K562 (cell line): ENCODE measurements around the gene TADA1. TPM values are rescaled to one million over a fixed set of nuclear protein-coding genes. Genes with fewer than 3 reads are reported as not detected.

Experiments used
- BMI1 ChIP-seq: fragments of 150-350 bp; IDR thresholded peaks from 2 replicates; pipeline ENCODE4 v1.6.1; 2014; ENCODE audit warnings: low read length
- DACH1 ChIP-seq: fragments of 450-650 bp; IDR thresholded peaks from 2 replicates; pipeline ENCODE4 v1.6.1; 2018; ENCODE audit not compliant: partially characterized antibody
- EZH2 ChIP-seq: IDR thresholded peaks from 2 replicates; pipeline ENCODE4 v1.6.1; 2012; ENCODE audit warnings: low read depth, mild to moderate bottlenecking, inconsistent platforms, low read length, borderline replicate concordance
- KHSRP ChIP-seq: fragments of 450-650 bp; IDR thresholded peaks from 2 replicates; pipeline ENCODE4 v1.6.1; 2017
- POLR3G ChIP-seq: IDR thresholded peaks from 2 replicates; pipeline ENCODE4 v1.6.1; 2011; ENCODE audit not compliant: insufficient read length, insufficient replicate concordance; ENCODE audit errors: extremely low read depth
- ZC3H4 ChIP-seq: sonication (generic); formaldehyde crosslinking; IDR thresholded peaks from 2 replicates; pipeline ENCODE4 v1.9.0; 2021; ENCODE audit warnings: missing genetic modification reagents, borderline replicate concordance
- ZNF174 ChIP-seq: fragments of 250-450 bp; sonication (Bioruptor Pico); IDR thresholded peaks from 2 replicates; pipeline ENCODE4 v1.4.0; 2020; ENCODE audit warnings: mild to moderate bottlenecking
- ZZZ3 ChIP-seq: fragments of 450-650 bp; IDR thresholded peaks from 2 replicates; pipeline ENCODE4 v1.6.1; 2016; ENCODE audit warnings: antibody characterized with exemption, mild to moderate bottlenecking, moderate library complexity
- polyA plus RNA-seq, 8 experiments: library from polyadenylated mRNA; depleted of rRNA in 4 of 8; stranded (reverse) in 5 of 8; unstranded in 3 of 8; fragments of >200 nt; fragmentation: Nextera tagmentation in 2 of 8; fragmentation: Illumina TruSeq in 1 of 8; extraction: Ambion mirVana in 2 of 8; extraction: Trizol in 1 of 8; gene quantifications; 2 replicates each; pipeline versions ENCODE4 v1.2.1 to v1.2.3, GENCODE V29; 2011 to 2014; ENCODE audit warnings: inconsistent platforms in 1 of 8, missing spikeins in 1 of 8
- total RNA-seq, 7 experiments: library from RNA; depleted of rRNA in 6 of 7; stranded (reverse); fragments of >200 nt in 6 of 7; fragmentation: Illumina TruSeq in 2 of 7; extraction: Trizol in 2 of 7; gene quantifications; 2 replicates each; pipeline versions ENCODE4 v1.2.1 to v1.2.3, GENCODE V29; 2011 to 2021; ENCODE audit warnings: low replicate concordance in 1 of 7
- TF ChIP-seq, protein P1 (sequence below): fragments of 250-450 bp; sonication (Bioruptor Pico); IDR thresholded peaks from 2 replicates; pipeline ENCODE4 v1.4.0; 2020
- TF ChIP-seq, protein P2 (sequence below): IDR thresholded peaks from 2 replicates; pipeline ENCODE4 v1.6.1; 2011; ENCODE audit warnings: borderline replicate concordance, low read depth, mild to moderate bottlenecking, moderate library complexity, low read length; ENCODE audit not compliant: insufficient read depth, poor library complexity, severe bottlenecking
- TF ChIP-seq, protein P3 (sequence below): sonication (generic); formaldehyde crosslinking; IDR thresholded peaks from 2 replicates; pipeline ENCODE4 v1.8.0; 2023; ENCODE audit warnings: missing genetic modification reagents, mild to moderate bottlenecking, borderline replicate concordance
- TF ChIP-seq, protein P4 (sequence below): IDR thresholded peaks from 3 replicates; pipeline ENCODE4 v1.6.1; 2011; ENCODE audit warnings: borderline replicate concordance, mild to moderate bottlenecking; ENCODE audit not compliant: insufficient read length, insufficient read depth

TADA1 gene
- total and polyA plus RNA-seq, 9 of the 15 experiments (the other 6 are each of a cell fraction or from before 2014, with no cell fraction given) = 15.9 to 76.5 (median 28.7) TPM

DNA sequence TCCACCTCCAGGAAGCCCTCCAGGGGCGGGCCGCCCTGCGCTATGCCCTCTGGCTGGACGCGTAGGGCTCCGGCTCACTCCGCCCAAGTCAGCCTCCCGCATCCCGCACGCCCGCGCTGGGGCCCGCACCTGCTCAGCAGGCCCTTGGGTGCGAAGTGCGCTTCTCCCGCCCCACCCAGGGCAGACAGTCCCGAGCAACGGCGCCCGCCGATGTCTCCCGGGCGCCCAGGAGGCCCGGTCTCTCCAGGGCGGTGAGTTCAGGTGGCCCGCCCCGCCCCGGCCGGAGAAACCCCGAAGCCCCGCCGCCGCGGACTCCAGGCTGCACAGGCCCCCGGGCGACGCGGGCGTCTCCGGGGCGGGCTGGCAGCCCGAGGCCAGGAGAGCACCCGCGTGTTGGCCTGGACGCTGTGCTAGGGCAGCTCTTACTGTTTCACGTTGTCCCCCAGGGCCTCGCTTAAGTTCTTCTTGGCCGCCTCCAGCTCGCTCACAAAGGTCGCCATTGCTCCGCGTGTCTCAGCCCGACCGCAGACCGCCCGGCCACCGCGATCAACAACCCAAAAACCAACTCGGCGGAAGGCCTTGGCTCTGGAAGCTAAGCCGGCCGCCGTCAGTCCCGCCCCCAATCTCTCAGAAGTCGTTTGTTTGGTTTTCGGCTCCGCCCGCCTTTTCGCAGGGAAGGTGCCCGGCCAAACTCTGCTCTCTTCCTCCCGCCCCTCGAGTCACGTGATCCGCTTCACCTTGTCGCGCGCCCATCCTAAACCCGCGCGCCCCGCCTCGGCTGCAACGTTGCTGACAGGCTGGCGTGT is at the start of gene TADA1 (continued):
- TF ChIP-seq, protein P1, sequence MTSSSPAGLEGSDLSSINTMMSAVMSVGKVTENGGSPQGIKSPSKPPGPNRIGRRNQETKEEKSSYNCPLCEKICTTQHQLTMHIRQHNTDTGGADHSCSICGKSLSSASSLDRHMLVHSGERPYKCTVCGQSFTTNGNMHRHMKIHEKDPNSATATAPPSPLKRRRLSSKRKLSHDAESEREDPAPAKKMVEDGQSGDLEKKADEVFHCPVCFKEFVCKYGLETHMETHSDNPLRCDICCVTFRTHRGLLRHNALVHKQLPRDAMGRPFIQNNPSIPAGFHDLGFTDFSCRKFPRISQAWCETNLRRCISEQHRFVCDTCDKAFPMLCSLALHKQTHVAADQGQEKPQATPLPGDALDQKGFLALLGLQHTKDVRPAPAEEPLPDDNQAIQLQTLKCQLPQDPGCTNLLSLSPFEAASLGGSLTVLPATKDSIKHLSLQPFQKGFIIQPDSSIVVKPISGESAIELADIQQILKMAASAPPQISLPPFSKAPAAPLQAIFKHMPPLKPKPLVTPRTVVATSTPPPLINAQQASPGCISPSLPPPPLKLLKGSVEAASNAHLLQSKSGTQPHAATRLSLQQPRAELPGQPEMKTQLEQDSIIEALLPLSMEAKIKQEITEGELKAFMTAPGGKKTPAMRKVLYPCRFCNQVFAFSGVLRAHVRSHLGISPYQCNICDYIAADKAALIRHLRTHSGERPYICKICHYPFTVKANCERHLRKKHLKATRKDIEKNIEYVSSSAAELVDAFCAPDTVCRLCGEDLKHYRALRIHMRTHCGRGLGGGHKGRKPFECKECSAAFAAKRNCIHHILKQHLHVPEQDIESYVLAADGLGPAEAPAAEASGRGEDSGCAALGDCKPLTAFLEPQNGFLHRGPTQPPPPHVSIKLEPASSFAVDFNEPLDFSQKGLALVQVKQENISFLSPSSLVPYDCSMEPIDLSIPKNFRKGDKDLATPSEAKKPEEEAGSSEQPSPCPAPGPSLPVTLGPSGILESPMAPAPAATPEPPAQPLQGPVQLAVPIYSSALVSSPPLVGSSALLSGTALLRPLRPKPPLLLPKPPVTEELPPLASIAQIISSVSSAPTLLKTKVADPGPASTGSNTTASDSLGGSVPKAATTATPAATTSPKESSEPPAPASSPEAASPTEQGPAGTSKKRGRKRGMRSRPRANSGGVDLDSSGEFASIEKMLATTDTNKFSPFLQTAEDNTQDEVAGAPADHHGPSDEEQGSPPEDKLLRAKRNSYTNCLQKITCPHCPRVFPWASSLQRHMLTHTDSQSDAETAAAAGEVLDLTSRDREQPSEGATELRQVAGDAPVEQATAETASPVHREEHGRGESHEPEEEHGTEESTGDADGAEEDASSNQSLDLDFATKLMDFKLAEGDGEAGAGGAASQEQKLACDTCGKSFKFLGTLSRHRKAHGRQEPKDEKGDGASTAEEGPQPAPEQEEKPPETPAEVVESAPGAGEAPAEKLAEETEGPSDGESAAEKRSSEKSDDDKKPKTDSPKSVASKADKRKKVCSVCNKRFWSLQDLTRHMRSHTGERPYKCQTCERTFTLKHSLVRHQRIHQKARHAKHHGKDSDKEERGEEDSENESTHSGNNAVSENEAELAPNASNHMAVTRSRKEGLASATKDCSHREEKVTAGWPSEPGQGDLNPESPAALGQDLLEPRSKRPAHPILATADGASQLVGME = 0 out of 2 replicates have a peak, but pooled peaks have one; percentile 30
- TF ChIP-seq POLR3G (no peak), DACH1 (no peak), ZZZ3 (no peak), BMI1 (no peak), ZNF174 (CRISPR knock-in tag) (no peak), EZH2 (no peak), KHSRP (no peak), ZC3H4 (CRISPR knock-in tag) (no peak; the same call in 1 of the 2 replicates)
- TF ChIP-seq, protein P2, sequence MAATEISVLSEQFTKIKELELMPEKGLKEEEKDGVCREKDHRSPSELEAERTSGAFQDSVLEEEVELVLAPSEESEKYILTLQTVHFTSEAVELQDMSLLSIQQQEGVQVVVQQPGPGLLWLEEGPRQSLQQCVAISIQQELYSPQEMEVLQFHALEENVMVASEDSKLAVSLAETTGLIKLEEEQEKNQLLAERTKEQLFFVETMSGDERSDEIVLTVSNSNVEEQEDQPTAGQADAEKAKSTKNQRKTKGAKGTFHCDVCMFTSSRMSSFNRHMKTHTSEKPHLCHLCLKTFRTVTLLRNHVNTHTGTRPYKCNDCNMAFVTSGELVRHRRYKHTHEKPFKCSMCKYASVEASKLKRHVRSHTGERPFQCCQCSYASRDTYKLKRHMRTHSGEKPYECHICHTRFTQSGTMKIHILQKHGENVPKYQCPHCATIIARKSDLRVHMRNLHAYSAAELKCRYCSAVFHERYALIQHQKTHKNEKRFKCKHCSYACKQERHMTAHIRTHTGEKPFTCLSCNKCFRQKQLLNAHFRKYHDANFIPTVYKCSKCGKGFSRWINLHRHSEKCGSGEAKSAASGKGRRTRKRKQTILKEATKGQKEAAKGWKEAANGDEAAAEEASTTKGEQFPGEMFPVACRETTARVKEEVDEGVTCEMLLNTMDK = peak; percentile 30
- TF ChIP-seq, protein P3, sequence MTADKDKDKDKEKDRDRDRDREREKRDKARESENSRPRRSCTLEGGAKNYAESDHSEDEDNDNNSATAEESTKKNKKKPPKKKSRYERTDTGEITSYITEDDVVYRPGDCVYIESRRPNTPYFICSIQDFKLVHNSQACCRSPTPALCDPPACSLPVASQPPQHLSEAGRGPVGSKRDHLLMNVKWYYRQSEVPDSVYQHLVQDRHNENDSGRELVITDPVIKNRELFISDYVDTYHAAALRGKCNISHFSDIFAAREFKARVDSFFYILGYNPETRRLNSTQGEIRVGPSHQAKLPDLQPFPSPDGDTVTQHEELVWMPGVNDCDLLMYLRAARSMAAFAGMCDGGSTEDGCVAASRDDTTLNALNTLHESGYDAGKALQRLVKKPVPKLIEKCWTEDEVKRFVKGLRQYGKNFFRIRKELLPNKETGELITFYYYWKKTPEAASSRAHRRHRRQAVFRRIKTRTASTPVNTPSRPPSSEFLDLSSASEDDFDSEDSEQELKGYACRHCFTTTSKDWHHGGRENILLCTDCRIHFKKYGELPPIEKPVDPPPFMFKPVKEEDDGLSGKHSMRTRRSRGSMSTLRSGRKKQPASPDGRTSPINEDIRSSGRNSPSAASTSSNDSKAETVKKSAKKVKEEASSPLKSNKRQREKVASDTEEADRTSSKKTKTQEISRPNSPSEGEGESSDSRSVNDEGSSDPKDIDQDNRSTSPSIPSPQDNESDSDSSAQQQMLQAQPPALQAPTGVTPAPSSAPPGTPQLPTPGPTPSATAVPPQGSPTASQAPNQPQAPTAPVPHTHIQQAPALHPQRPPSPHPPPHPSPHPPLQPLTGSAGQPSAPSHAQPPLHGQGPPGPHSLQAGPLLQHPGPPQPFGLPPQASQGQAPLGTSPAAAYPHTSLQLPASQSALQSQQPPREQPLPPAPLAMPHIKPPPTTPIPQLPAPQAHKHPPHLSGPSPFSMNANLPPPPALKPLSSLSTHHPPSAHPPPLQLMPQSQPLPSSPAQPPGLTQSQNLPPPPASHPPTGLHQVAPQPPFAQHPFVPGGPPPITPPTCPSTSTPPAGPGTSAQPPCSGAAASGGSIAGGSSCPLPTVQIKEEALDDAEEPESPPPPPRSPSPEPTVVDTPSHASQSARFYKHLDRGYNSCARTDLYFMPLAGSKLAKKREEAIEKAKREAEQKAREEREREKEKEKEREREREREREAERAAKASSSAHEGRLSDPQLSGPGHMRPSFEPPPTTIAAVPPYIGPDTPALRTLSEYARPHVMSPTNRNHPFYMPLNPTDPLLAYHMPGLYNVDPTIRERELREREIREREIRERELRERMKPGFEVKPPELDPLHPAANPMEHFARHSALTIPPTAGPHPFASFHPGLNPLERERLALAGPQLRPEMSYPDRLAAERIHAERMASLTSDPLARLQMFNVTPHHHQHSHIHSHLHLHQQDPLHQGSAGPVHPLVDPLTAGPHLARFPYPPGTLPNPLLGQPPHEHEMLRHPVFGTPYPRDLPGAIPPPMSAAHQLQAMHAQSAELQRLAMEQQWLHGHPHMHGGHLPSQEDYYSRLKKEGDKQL = no peak
- TF ChIP-seq, protein P4, sequence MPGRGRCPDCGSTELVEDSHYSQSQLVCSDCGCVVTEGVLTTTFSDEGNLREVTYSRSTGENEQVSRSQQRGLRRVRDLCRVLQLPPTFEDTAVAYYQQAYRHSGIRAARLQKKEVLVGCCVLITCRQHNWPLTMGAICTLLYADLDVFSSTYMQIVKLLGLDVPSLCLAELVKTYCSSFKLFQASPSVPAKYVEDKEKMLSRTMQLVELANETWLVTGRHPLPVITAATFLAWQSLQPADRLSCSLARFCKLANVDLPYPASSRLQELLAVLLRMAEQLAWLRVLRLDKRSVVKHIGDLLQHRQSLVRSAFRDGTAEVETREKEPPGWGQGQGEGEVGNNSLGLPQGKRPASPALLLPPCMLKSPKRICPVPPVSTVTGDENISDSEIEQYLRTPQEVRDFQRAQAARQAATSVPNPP = no peak
